ENCODE data around the gene SUGCT.

The SUGCT gene

DNA sequence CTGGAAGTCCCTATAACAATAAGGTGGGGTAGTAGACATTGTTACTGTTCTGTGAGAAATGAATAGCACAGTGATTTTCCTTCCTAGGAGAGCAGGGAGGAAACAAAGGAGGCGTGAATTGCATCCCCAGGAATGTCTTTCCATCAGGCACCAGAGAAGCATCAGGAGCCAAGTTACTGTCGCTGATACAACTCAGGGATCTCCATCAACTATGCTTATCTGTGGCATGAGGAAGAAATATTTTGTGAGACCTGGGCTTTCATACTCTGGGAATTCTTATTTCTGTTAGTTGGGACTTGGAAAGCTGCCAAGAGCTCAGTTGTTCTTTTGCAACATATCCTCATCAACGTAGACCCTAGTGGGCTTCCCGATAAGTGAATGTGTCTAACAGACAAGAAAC is 622.3 kb downstream of the SUGCT start:
- H3K4me3 ChIP-seq (ENCODE audit: low read length) = no peak overlapping the region
- DNase-seq (ENCODE audit: low read depth, low spot score) = no peak

DNA sequence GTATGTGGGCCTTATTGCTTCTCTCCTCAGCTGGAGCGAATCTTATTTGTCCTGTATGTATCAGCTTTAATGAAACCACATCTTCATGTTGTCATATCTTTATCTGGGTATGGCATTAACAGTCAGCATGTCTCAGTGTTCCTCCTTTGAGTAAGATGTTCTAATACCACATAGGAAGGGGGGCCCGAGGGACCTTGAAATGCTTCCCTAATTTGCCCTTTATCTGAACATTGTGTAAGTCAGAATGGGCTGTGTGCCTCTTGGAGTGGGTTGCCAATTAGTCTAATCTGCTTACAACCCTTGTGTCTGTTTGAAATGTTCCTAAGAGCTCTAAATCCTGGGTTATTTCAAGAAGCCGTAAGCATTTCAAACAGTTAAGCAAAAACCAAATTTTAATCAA is 623.8 kb downstream of the SUGCT start:
- no peak for DNase-seq (ENCODE audit: low read depth, low spot score)
- no peak overlapping the region for H3K4me3 ChIP-seq (ENCODE audit: low read length)

DNA sequence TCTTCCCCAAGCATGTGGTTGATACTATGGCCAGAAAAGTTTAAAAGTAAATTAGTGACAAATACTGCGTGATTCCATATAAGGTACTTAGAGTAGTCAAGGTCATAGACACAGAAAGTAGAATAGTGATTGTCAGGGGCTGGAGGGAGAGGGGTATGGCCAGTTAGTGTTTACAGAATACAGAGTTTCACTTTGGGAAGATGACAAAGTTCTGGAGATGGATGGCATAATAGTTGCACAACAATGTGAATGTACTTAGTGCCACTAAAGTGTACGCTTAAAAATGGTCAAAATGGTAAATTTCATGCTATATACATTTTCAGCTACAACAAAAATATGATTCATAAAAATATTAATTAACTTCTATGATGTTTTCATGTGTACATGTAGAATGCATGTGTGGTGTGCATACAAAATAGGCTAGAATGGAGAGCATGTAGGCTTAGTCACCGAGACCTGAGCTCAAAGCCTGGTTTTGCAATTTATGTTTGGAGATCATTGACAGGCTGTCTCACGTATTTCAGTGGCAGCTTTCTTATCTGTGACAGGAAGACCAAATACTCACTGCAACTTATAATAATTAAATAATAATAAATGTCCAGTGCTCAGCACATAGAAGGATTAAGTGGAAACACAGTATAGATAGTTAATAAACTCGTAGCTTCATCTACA is 625.6 kb downstream of the SUGCT start:
- no peak overlapping the region for H3K4me3 ChIP-seq (ENCODE audit: low read length)
- DNase-seq (ENCODE audit: low read depth, low spot score) = no peak

DNA sequence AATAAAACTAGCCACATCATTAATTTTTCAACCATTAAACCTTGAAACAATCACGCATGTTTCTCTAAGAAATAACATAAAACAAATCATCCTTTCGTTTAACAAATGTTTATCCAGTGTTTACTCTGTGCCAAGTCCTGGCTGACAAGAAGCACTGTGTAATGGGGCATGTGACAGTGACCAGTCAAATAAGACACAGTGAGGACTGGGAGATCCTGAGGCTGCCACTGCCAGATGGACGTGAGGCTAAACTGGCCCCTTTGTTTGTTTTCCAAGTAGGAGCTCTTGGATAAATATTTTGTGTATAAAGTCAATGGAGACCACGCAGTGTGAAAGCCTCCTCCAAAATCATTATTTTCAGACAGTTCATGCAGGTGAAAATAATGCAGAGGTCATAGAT is 626.2 kb downstream of the SUGCT start:
- DNase-seq (ENCODE audit: low read depth, low spot score) = no peak
- H3K4me3 ChIP-seq (ENCODE audit: low read length) = no peak overlapping the region

DNA sequence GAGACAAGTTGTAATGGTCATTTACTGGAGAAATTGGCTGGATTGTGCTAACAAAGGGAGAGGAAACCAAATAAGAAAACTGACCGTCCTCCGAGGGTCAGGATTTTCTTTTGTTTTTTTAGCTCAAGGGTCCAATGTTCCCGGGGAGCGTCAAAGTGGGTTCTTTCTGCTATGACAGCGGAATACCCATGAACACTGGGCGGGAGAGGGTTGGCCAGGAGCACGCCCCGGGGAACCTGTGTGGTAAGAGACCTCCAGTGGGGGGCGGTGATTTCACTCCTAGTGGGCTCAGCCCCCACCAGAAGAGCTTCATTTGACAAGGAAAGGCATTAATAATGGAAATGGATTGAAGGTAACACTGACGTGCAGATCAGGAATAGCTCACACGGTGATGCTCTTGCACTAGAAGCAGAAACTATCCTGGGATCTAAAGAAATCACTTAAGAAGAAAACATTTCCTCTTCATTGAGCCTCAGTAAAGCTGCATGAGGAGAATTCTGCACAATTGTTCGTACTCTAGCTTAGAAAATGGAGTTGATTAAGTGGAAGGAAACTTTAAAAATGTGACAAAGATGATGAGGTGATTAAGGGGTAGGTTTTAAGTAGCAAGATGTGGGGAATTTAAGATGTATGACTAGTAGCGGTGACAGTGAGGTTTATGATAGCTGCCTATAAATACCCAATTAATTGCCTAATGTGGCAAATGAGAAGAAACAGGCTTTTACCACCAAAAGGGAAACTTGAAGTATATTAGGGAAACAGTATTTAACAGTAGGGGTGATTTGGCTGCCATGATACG is 627.2 kb downstream of the SUGCT start:
- DNase-seq (ENCODE audit: low read depth, low spot score) = no peak
- no peak overlapping the region for H3K4me3 ChIP-seq (ENCODE audit: low read length)

DNA sequence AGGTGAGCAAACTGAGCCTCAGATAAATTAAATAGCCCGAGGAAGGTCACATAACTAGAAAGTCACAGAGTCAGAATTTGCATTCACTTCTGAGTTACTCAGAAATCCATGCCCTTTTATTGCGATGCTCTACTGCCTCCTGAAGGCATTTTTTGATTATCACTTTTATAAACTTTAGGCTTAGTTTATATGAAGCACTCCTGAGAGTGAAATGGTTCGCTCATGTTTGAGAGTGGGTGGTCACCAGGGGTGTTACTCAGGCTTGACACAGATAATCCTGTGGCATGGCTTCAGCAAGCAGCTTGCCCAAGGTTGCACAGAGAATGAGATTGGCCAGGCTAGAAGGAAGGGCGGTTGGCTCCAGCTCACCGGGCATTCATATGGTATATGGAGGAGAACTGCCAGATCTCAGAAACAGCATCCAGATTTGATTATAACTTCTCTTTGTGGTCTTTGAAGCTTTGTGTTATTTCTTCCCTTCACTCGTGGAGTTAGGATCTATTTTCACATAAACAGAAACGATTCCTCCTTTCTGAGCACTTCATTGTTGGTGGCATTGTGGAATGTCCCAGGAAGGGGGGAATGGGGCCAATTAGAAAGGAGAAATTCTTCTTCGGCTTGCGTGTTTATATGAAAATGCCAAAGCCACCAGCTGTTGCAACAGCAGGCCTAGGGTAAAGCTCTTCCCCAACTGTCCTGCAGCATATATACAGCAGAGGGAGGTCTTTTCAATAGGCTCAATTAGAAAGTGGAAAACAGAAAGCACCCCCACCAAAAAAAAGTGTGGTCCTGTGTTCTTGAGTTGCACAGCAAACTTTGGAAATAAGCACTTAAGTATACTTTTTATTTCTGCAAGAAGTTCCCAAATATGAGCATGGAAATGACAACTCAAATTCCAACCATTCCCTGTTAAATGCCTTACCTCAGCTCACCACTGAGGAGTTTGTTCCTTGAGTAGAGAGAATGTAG is 628.8 kb downstream of the SUGCT start:
- no peak for DNase-seq (ENCODE audit: low read depth, low spot score)
- no peak overlapping the region for H3K4me3 ChIP-seq (ENCODE audit: low read length)

DNA sequence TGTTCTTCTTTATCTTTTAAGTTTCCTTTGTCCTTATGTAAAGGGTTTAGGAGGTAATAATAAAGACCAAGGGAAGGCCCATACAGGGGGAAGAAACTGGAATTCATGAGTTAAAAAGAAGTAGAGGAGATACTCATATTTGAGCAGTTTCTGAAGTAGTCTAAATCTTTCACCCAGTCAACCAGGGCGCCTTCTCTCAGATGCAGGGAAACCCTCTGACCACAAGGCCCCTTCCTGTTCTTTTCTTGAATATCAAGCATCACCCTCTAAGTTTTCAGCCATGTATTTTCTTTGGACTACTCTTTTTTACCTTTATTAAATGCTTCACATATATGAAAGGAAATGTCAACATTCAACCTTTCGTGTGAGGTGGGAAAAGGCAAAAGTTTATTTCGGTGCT is 630.8 kb downstream of the SUGCT start:
- DNase-seq (ENCODE audit: low read depth, low spot score) = no peak
- no peak overlapping the region for H3K4me3 ChIP-seq (ENCODE audit: low read length)

DNA sequence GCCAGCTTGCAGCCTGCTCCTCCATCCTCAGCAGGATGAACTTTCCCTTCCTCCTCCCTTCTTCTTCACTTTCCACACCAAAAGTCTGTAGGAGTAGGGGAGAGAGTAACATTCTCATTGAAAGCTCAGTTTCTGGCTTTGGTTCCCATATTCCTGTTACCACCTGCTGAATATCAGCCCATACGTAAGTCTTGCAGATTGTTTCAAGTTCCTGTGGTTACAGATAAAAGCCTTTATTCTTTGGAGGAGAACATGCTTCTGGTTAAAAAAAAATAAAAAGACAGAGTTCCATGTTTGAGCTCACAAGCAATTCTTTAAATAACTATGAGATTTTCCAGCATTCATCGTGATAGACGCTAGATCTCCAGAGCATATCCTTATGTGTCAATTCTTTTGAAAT is 637.3 kb downstream of the SUGCT start:
- H3K4me3 ChIP-seq (ENCODE audit: low read length) = no peak overlapping the region
- no peak for DNase-seq (ENCODE audit: low read depth, low spot score)

DNA sequence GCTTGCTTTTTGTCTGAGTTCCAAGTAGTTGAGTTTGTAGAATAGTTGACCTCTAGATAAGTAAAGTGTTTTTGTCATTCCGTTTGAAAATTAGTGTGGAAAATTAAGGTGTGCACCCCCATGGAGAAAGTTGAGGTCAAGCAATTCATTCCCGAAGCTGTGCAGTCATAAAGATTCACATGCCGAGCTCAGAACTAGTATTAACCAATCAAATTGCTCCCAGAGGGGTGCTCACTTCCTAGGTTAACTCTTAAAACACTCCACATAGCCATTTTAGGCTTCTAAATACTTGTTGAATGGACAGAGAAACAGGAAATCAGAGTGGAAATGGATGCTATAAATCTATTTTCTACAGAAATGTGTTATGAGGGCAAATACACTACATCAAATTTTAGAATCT is 638.9 kb downstream of the SUGCT start:
- DNase-seq (ENCODE audit: low read depth, low spot score) = no peak
- no peak overlapping the region for H3K4me3 ChIP-seq (ENCODE audit: low read length)

DNA sequence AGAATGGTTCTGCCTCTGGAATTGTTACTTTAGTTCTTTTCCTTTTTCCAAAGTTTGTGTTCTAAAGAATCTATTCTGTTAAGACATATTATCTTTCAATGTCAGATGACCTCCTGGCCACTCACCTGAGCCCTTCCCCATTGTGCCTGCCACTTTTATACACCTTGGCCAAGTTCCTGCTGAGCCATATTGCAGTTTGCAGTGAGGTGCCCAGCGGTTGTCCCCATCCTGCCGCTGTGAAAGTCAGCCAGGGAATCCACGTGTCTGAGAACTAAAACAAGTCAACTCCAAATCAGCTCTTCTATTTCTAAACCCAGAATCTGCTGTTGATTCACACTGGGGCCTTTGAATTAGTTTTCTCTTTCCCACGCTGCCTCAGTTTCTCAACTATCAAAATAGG is 641.1 kb downstream of the SUGCT start:
- H3K4me3 ChIP-seq (ENCODE audit: low read length) = no peak overlapping the region
- no peak for DNase-seq (ENCODE audit: low read depth, low spot score)

DNA sequence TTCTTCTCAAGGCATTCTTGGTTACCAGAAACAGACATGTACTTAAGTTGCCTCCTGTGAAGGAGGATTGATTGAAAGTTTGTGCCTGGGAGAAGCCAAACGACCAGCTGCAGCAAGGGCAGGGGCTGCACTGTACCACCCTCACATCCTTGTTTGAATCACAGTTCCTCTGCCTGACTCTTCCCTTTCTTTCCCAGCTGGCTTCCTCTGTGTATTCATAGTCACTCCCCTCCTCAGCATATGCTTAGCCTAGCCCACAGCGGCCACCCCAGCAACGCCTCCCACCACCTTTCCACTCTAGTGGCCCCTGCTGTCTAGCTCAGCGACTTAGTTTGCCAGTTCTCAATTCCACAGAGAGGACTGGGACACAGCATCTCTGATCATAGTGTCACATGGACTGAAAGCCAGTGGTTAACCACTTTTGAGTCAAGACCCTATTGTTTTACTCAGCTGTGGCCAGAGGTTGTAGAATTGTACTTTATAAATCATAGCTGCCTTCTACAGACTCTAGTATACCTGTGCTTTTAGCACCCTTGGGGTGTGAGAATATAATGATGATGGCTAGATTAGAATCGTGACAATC is 643.0 kb downstream of the SUGCT start:
- H3K4me3 ChIP-seq (ENCODE audit: low read length) = no peak overlapping the region
- DNase-seq (ENCODE audit: low read depth, low spot score) = no peak

DNA sequence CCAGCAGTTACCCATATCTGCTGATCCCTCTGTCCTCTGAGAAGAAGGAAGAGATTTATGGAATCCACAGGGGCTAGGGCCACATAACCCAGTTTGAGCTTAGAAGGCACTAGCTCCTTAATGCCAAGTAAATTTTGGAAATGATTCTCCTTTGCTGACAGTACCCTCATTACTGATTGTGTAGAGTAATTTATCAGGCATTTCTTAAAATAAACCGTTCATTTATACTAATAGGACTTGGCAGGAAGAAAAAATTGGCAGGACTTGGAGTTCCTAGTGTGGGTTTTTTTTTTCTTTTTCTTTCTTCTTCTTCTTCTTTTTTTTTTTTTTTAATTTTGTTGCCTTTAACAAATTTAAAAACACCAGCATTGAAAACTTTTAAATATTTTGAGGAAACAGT is 645.7 kb downstream of the SUGCT start:
- no peak overlapping the region for H3K4me3 ChIP-seq (ENCODE audit: low read length)
- no peak for DNase-seq (ENCODE audit: low read depth, low spot score)

DNA sequence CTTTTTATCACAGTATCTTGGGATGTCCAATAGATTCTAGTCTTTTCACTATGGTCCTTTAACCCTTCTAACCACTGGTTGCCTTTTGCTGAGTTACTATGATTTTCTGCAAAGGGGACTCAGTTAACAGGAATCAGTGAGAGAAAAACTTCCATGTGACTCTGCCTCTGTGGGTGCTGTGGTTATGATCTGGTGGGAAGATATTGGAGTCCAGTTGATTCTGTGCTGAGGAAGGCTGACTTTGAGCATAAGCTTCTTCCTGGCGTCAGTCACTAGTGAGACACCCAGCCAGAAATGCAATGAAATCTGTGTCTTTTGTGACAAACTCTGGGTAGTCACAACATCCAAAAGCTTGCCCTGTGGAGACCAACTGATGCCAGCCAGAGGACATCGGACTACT is 648.0 kb downstream of the SUGCT start:
- no peak overlapping the region for H3K4me3 ChIP-seq (ENCODE audit: low read length)
- no peak for DNase-seq (ENCODE audit: low read depth, low spot score)

DNA sequence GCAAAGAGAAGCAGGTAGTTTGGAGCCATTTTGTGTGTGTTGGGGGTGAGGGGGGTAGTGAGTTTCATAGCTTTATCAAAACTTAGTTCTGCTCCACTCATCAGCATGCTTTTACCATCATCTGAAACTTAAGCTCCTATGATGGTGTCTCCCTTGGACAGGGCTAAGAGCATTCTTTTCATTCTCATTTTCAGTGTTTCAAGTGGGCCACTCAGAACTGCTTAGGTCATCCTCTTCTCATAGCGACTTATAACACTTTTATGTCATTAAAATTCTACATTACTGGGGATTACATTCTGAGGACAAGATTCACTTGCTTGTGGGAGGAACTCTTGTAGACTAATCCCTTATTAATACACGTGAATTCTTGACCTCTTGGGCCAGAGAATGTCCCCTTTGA is 649.4 kb downstream of the SUGCT start:
- H3K4me3 ChIP-seq (ENCODE audit: low read length) = no peak overlapping the region
- no peak for DNase-seq (ENCODE audit: low read depth, low spot score)

DNA sequence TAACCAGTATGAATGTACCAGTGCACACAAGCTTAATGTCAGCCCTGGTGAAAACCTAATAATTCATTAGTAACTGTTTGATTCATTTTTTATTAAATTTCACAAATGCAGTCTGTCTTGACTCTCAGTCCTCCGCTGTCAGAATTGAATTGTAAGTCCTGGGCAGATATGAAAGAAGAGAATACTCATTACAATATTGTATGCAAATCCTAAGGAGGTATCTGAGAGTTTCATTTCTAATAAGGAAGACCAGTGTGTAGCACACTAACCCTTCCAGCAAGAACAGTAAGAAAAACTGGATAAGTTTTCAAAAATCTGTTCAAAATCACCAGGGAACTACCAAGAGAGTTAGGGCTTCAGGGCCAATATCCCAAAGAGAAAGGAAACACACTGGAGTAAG is 652.1 kb downstream of the SUGCT start:
- DNase-seq (ENCODE audit: low read depth, low spot score) = no peak
- no peak overlapping the region for H3K4me3 ChIP-seq (ENCODE audit: low read length)

DNA sequence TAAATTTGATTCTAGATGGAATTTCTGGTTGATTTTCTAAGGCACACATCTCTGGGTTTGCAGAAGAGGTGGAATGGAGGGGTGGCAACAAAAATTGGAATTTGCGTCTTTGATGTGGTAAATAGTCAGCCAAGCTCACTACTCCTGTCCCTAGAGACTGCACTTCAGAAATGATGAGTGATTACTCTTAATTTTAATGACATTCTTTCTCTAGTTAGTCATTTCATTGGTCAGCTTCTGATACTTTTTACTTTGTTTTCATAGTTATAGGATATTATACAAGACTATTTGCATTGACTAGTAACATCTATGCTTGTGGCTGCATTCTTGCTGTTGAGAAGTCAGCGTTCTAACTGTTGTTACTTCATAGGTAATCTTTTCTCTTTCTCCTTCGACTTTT is 658.3 kb downstream of the SUGCT start:
- no peak overlapping the region for H3K4me3 ChIP-seq (ENCODE audit: low read length)
- no peak for DNase-seq (ENCODE audit: low read depth, low spot score)

DNA sequence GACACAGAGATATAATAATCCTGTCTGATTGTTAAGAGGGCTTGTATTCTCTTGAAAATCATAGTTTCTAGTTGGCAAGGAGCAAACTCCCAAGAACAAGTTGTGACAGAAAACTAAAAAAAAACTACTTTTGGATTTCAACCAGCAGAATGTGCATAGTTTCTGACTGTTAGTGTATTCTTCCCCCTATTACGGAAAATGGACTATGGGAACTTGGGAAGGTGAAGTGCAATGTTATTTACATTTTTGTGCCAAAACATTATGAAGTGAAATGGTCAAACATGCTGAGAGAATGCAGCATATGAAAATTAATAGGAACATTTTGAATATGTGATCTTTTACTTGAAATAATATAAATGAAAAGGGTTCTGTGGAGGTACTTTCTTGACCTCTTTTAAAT is 660.8 kb downstream of the SUGCT start:
- DNase-seq (ENCODE audit: low read depth, low spot score) = no peak
- no peak overlapping the region for H3K4me3 ChIP-seq (ENCODE audit: low read length)

DNA sequence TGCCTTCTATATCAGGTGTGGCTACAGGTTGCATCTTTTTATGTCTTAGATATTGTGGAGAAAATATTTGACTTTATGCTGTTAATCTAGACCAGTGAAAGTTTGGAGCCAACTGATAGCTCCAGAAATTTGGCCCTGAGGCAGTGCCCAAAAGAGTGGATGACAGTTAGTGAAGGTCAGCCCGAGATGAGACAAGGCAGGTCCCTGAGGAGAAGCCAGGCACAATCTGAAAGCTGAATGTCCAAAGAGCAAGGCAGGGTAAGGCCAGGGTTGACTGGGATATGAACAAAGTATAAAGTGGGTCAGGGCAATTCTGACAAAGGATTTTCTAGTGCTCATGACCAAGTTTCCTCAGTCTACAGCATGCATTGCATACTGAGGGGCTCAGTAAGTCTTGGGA is 661.9 kb downstream of the SUGCT start:
- DNase-seq (ENCODE audit: low read depth, low spot score) = no peak

DNA sequence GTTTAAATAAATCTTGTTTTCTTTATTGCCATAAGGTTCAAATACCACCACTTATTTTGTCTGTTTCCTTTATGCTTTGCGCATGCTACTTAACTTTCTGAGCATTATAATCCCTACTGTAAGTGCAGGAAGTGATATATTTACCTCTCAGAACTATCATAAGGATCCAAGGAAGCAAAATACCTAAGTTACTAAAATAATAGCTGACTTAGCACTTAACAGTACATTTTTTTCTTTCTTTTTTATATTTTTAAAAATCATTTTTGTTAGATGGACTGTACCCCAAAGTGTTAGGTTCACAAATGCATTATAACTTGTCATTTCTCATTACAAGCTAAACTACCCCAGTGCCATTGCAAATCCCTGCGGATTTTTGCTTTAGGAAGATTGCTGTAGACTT is 663.8 kb downstream of the SUGCT start:
- H3K4me3 ChIP-seq (ENCODE audit: low read length) = no peak overlapping the region
- DNase-seq (ENCODE audit: low read depth, low spot score) = no peak

More for the DNA sequence above, 661.9 kb downstream of the SUGCT start:
- no peak overlapping the region for H3K4me3 ChIP-seq (ENCODE audit: low read length)

All from Jurkat, Clone E6-1 (cell line).